GM12892 (cell line): ENCODE data around the gene PTPRN2.
"Not testable (repeated sequence)": the region's sequence is repeated elsewhere in the genome, so short reads cannot be mapped to it uniquely, and the experiment has no call there.

Experiments used
- DNase-seq: peaks from one replicate; pipeline ENCODE4 v3.0.0; 2011; ENCODE audit not compliant: insufficient read length
- FAIRE-seq: peaks from 2 replicates; lab custom pipeline; 2011; peaks lifted over from hg19 to GRCh38; lab: Jason Lieb, UNC
- POLR2A ChIP-seq: IDR thresholded peaks from 2 replicates; pipeline ENCODE4 v1.6.1; 2011; ENCODE audit warnings: low read depth, low read length, control low read depth
- POLR2AphosphoS5 ChIP-seq: IDR thresholded peaks from 2 replicates; pipeline ENCODE4 v1.6.1; 2011; ENCODE audit warnings: low read depth, low read length, control low read depth
- TAF1 ChIP-seq: IDR thresholded peaks from 2 replicates; pipeline ENCODE4 v1.6.1; 2011; ENCODE audit warnings: low read depth, mild to moderate bottlenecking, control low read depth, low read length, borderline replicate concordance

The PTPRN2 gene

GRCh38 chr7:157926107-157926506, 661.5 kb downstream of the PTPRN2 start:
- DNase-seq (no peak), FAIRE-seq (no peak)
- TF ChIP-seq TAF1, result no peak
- TF ChIP-seq POLR2A, result no peak
- TF ChIP-seq POLR2AphosphoS5, result no peak

- TF ChIP-seq POLR2A (no peak), TAF1 (no peak), POLR2AphosphoS5 (no peak)
- DNase-seq (no peak), FAIRE-seq (no peak)
Observed at GRCh38 chr7:157925383-157925875, 662.2 kb downstream of the PTPRN2 start.

- DNase-seq, result no peak
- no peak for TF ChIP-seq TAF1
- no peak for TF ChIP-seq POLR2AphosphoS5
- no peak for TF ChIP-seq POLR2A
- FAIRE-seq, result no peak
Observed at GRCh38 chr7:157923903-157924630, 663.6 kb downstream of the PTPRN2 start.

GRCh38 chr7:157922576-157922975, 665.0 kb downstream of the PTPRN2 start:
- FAIRE-seq, result no peak
- DNase-seq, result no peak
- TF ChIP-seq POLR2A, result no peak
- TF ChIP-seq TAF1, result no peak
- no peak for TF ChIP-seq POLR2AphosphoS5

- DNase-seq (no peak), FAIRE-seq (no peak)
- TF ChIP-seq POLR2AphosphoS5, result no peak
- no peak for TF ChIP-seq POLR2A
- no peak for TF ChIP-seq TAF1
Observed at GRCh38 chr7:157918326-157919080, 669.1 kb downstream of the PTPRN2 start.

- FAIRE-seq (no peak), DNase-seq (no peak)
- TF ChIP-seq TAF1, result no peak
- no peak for TF ChIP-seq POLR2A
- TF ChIP-seq POLR2AphosphoS5, result no peak
Observed at GRCh38 chr7:157916946-157917640, 670.5 kb downstream of the PTPRN2 start.

GRCh38 chr7:157910446-157910845, 677.2 kb downstream of the PTPRN2 start:
- FAIRE-seq (no peak), DNase-seq (no peak)
- no peak for TF ChIP-seq POLR2A
- no peak for TF ChIP-seq POLR2AphosphoS5
- TF ChIP-seq TAF1, result no peak

GRCh38 chr7:157910045-157910444, 677.6 kb downstream of the PTPRN2 start:
- not testable (repeated sequence) for FAIRE-seq, DNase-seq

GRCh38 chr7:157909370-157909769, 678.3 kb downstream of the PTPRN2 start:
- DNase-seq, result no peak
- TF ChIP-seq POLR2A (no peak), POLR2AphosphoS5 (no peak), TAF1 (no peak)
- FAIRE-seq, result no peak

GRCh38 chr7:157908006-157908782, 679.4 kb downstream of the PTPRN2 start:
- FAIRE-seq, result no peak
- no peak for DNase-seq
- TF ChIP-seq TAF1 (no peak), POLR2A (no peak), POLR2AphosphoS5 (no peak)

- FAIRE-seq (no peak), DNase-seq (no peak)
- TF ChIP-seq POLR2AphosphoS5 (no peak), TAF1 (no peak)
Observed at GRCh38 chr7:157907091-157907490, 680.5 kb downstream of the PTPRN2 start.
